ENCODE measurements around the gene PSMB7. TPM values are rescaled to one million over a fixed set of nuclear protein-coding genes. Genes with fewer than 3 reads are reported as not detected.
A peak's percentile ranks its signal among the peaks of the same experiment; 100 is the strongest.

The PSMB7 gene
- total RNA-seq, 1 donor from 2014 or later, result 183 TPM

DNA sequence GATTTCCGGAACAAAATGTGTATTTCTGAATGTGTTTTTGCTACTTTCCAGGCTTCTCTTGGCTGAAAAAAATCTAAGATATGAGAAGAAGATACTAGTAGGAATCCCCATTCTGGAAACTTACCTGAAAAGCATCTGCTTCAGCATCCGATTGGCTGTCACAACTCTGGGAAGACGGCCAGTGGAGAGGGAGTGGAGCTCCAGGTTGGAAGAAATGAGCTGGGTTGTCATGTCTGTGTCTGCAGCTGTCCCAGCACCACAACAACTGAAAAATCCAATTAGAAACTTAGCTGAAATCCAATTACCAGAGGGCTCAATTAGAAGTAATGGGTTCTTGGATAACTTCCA, 3.0 kb downstream of the PSMB7 start:
- Histone ChIP-seq H3K9ac (ENCODE audit: low read length) (peak overlapping the region; percentile 76), H3K4me3 (ENCODE audit: insufficient read depth, low read depth, low read length) (peak overlapping the region; percentile 3), H4K20me1 (ENCODE audit: insufficient read depth, low read length) (peaks cover 28% of the 10 kb centered on the region), H3K27me3 (ENCODE audit: insufficient read depth, low read length) (no peaks in the 10 kb centered on the region), H2AFZ (ENCODE audit: low read depth, low read length) (no peak overlapping the region), H3K4me2 (ENCODE audit: low read length) (peak overlapping the region; percentile 83), H3K27ac (ENCODE audit: low read depth, low read length) (peak overlapping the region; percentile 91), H3K79me2 (ENCODE audit: insufficient read depth, low read length) (peaks cover 71% of the 10 kb centered on the region), H3K9me3 (ENCODE audit: insufficient read depth, low read depth, low read length) (no peaks in the 10 kb centered on the region), H3K4me1 (ENCODE audit: insufficient read depth, low read length) (peaks cover 39% of the 10 kb centered on the region), H3K36me3 (ENCODE audit: insufficient read depth, low read length) (peaks cover 40% of the 10 kb centered on the region)
- peaks cover 40% of the 10 kb centered on the region for H3K4me1 Mint-ChIP-seq (ENCODE audit: low read depth, unreplicated experiment)
- no peaks in the 10 kb centered on the region for H3K27me3 Mint-ChIP-seq (ENCODE audit: low read depth, unreplicated experiment)
- peaks cover 3% of the 10 kb centered on the region for H3K36me3 Mint-ChIP-seq (ENCODE audit: low read depth, unreplicated experiment)
- FAIRE-seq (no peak), DNase-seq (ENCODE audit: low read depth) (no peak)
- H3K9me3 Mint-ChIP-seq (ENCODE audit: unreplicated experiment), result peaks cover 1% of the 10 kb centered on the region
- peak overlapping the region; percentile 62 for H3K4me3 Mint-ChIP-seq (ENCODE audit: unreplicated experiment)
- no peak for TF ChIP-seq EZH2 (IDR thresholded peaks at IDR 0.05; ENCODE audit: insufficient read depth, low read length)
- TF ChIP-seq, protein P1, sequence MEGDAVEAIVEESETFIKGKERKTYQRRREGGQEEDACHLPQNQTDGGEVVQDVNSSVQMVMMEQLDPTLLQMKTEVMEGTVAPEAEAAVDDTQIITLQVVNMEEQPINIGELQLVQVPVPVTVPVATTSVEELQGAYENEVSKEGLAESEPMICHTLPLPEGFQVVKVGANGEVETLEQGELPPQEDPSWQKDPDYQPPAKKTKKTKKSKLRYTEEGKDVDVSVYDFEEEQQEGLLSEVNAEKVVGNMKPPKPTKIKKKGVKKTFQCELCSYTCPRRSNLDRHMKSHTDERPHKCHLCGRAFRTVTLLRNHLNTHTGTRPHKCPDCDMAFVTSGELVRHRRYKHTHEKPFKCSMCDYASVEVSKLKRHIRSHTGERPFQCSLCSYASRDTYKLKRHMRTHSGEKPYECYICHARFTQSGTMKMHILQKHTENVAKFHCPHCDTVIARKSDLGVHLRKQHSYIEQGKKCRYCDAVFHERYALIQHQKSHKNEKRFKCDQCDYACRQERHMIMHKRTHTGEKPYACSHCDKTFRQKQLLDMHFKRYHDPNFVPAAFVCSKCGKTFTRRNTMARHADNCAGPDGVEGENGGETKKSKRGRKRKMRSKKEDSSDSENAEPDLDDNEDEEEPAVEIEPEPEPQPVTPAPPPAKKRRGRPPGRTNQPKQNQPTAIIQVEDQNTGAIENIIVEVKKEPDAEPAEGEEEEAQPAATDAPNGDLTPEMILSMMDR (IDR thresholded peaks at IDR 0.05; ENCODE audit: insufficient read depth, low read depth, low read length), result no peak
- peak overlapping the region; percentile 48 for H3K27ac Mint-ChIP-seq (ENCODE audit: unreplicated experiment)

DNA sequence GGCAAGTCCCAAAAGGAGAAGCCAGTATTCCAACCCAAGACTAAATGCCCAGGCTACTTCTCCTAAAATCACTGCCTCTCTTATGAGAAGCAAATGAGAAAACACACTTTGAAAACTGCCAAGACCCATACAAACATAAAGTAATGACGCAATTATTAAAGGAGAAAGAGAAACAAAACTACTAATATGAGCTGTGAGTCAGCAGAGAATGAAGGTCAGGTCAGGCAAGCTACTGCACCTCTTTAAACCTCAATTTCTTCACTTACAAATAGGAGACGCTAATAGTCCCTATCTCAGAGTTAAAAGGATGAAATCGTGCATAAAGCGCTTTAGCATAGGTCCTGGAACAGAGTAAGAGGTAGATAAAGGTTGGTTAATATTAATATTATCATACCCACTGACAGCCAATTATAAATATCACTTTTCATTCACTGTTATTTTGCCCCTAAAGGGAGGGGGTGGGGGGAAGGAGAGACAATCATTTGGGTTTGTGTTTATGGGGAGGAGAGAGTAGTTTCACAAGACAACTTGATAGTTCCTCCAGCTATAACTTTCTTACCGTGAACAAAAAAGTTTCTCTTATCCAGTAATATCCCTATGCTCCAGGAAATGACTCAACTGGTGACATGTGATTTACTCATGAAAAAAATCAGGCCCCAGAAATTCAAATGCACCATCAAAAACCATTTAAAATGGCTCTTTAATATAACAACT, 3.6 kb downstream of the PSMB7 start:
- FAIRE-seq, result no peak
- peak overlapping the region; percentile 62 for H3K4me3 Mint-ChIP-seq (ENCODE audit: unreplicated experiment)
- H3K4me3 ChIP-seq (ENCODE audit: insufficient read depth, low read depth, low read length), result peak overlapping the region; percentile 47
- H3K4me1 Mint-ChIP-seq (ENCODE audit: low read depth, unreplicated experiment), result peaks cover 40% of the 10 kb centered on the region
- no peaks in the 10 kb centered on the region for H3K27me3 Mint-ChIP-seq (ENCODE audit: low read depth, unreplicated experiment)
- DNase-seq (ENCODE audit: low read depth), result peak; percentile 70
- peak overlapping the region; percentile 91 for H3K27ac ChIP-seq (ENCODE audit: low read depth, low read length)
- no peaks in the 10 kb centered on the region for H3K27me3 ChIP-seq (ENCODE audit: insufficient read depth, low read length)
- H3K36me3 ChIP-seq (ENCODE audit: insufficient read depth, low read length), result peaks cover 45% of the 10 kb centered on the region
- TF ChIP-seq, protein P1 (IDR thresholded peaks at IDR 0.05; ENCODE audit: insufficient read depth, low read depth, low read length), result no peak
- TF ChIP-seq EZH2 (IDR thresholded peaks at IDR 0.05; ENCODE audit: insufficient read depth, low read length), result no peak
- peaks cover 39% of the 10 kb centered on the region for H3K4me1 ChIP-seq (ENCODE audit: insufficient read depth, low read length)
- H4K20me1 ChIP-seq (ENCODE audit: insufficient read depth, low read length), result peaks cover 33% of the 10 kb centered on the region
- peaks cover 76% of the 10 kb centered on the region for H3K79me2 ChIP-seq (ENCODE audit: insufficient read depth, low read length)
- peak overlapping the region; percentile 76 for H3K9ac ChIP-seq (ENCODE audit: low read length)
- H3K9me3 Mint-ChIP-seq (ENCODE audit: unreplicated experiment), result peaks cover 1% of the 10 kb centered on the region
- H3K27ac Mint-ChIP-seq (ENCODE audit: unreplicated experiment), result peak overlapping the region; percentile 48
- no peaks in the 10 kb centered on the region for H3K9me3 ChIP-seq (ENCODE audit: insufficient read depth, low read depth, low read length)
- no peak overlapping the region for H2AFZ ChIP-seq (ENCODE audit: low read depth, low read length)
- peaks cover 3% of the 10 kb centered on the region for H3K36me3 Mint-ChIP-seq (ENCODE audit: low read depth, unreplicated experiment)
- H3K4me2 ChIP-seq (ENCODE audit: low read length), result peak overlapping the region; percentile 83

DNA sequence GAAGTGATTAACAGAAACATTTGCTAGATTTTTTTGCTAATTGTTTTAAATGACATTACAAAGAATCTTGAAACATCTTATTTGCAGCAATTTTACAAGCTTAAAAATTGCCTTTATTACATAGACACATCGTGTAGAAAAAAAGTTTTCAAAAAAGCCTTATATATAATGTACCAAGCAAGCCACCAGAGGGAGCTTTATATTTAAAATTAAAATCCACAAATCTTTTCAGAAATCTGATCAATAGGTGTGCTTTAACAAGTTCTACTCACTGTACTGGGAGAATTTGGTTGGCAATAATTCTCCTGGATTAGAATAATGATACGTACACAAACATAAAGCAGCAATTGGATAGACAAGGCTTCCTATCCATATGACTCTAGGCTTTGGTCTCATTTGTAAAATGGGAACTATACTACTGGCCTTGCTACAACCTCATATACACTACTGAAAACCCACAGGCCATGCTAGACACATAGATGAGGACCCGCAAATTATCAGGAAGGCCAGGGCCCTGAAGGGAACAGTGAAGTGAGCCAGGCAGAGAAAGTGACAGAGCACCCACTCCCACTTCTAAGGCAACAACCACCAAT, 4.8 kb downstream of the PSMB7 start:
- peak overlapping the region; percentile 50 for H3K27ac Mint-ChIP-seq (ENCODE audit: unreplicated experiment)
- Histone ChIP-seq H3K27ac (ENCODE audit: low read depth, low read length) (peak overlapping the region; percentile 91), H3K36me3 (ENCODE audit: insufficient read depth, low read length) (peaks cover 50% of the 10 kb centered on the region), H3K4me2 (ENCODE audit: low read length) (peak overlapping the region; percentile 38), H3K4me3 (ENCODE audit: insufficient read depth, low read depth, low read length) (no peak overlapping the region), H2AFZ (ENCODE audit: low read depth, low read length) (no peak overlapping the region), H3K9me3 (ENCODE audit: insufficient read depth, low read depth, low read length) (no peaks in the 10 kb centered on the region), H3K27me3 (ENCODE audit: insufficient read depth, low read length) (no peaks in the 10 kb centered on the region), H3K9ac (ENCODE audit: low read length) (peak overlapping the region; percentile 76), H3K4me1 (ENCODE audit: insufficient read depth, low read length) (peaks cover 39% of the 10 kb centered on the region), H4K20me1 (ENCODE audit: insufficient read depth, low read length) (peaks cover 46% of the 10 kb centered on the region), H3K79me2 (ENCODE audit: insufficient read depth, low read length) (peaks cover 88% of the 10 kb centered on the region)
- DNase-seq (ENCODE audit: low read depth), result no peak
- TF ChIP-seq, protein P1 (IDR thresholded peaks at IDR 0.05; ENCODE audit: insufficient read depth, low read depth, low read length), result peak; percentile 42
- TF ChIP-seq EZH2 (IDR thresholded peaks at IDR 0.05; ENCODE audit: insufficient read depth, low read length), result no peak
- peak overlapping the region; percentile 10 for H3K4me3 Mint-ChIP-seq (ENCODE audit: unreplicated experiment)
- no peak for FAIRE-seq
- no peaks in the 10 kb centered on the region for H3K9me3 Mint-ChIP-seq (ENCODE audit: unreplicated experiment)
- H3K27me3 Mint-ChIP-seq (ENCODE audit: low read depth, unreplicated experiment), result no peaks in the 10 kb centered on the region
- H3K4me1 Mint-ChIP-seq (ENCODE audit: low read depth, unreplicated experiment), result peaks cover 40% of the 10 kb centered on the region
- H3K36me3 Mint-ChIP-seq (ENCODE audit: low read depth, unreplicated experiment), result peaks cover 6% of the 10 kb centered on the region
